Neuronal stem cell (in vitro differentiated cells): ENCODE results near the gene LOXL3.

ENCODE experiments used
- DNase-seq: peaks from one replicate; pipeline ENCODE4 v3.0.0-alpha.2; 2013; ENCODE audit warnings: low spot score
- H2AFZ ChIP-seq: one replicate; pipeline ENCODE4 v1.6.1; 2013; ENCODE audit warnings: mild to moderate bottlenecking, low read length, inconsistent platforms
- H2AK5ac ChIP-seq: 2 replicates; pipeline ENCODE4 v1.6.1; 2013; ENCODE audit warnings: low read depth, mild to moderate bottlenecking, inconsistent platforms, low read length, moderate library complexity, mixed read lengths
- H2BK120ac ChIP-seq: 2 replicates; pipeline ENCODE4 v1.6.1; 2013; ENCODE audit warnings: low read depth, mild to moderate bottlenecking, inconsistent platforms, low read length, moderate library complexity, mixed read lengths
- H2BK12ac ChIP-seq: one replicate; pipeline ENCODE4 v1.6.1; 2013; ENCODE audit warnings: low read length, inconsistent platforms
- H2BK15ac ChIP-seq: 2 replicates; pipeline ENCODE4 v1.6.1; 2013; ENCODE audit warnings: mild to moderate bottlenecking, low read length, inconsistent platforms, mixed read lengths
- H2BK5ac ChIP-seq: one replicate; pipeline ENCODE4 v1.6.1; 2013; ENCODE audit warnings: inconsistent platforms, mild to moderate bottlenecking, low read length, moderate library complexity
- H3K14ac ChIP-seq: one replicate; pipeline ENCODE4 v1.6.1; 2013; ENCODE audit warnings: low read length, inconsistent platforms
- H3K18ac ChIP-seq: 2 replicates; pipeline ENCODE4 v1.6.1; 2013; ENCODE audit warnings: low read length, inconsistent platforms
- H3K23ac ChIP-seq: 2 replicates; pipeline ENCODE4 v1.6.1; 2013; ENCODE audit warnings: low read depth, mild to moderate bottlenecking, mixed read lengths, low read length, inconsistent platforms; ENCODE audit not compliant: poor library complexity
- H3K27ac ChIP-seq: replicated peaks from 3 replicates; pipeline ENCODE4 v1.5.1; 2013; ENCODE audit warnings: low read length, inconsistent platforms
- H3K27me3 ChIP-seq, 3 experiments: 2 replicates each; pipeline ENCODE4 v1.6.1; 2013; ENCODE audit warnings: low read length in 3 of 3, mild to moderate bottlenecking in 2 of 3, inconsistent platforms in 1 of 3, low read depth in 1 of 3, mixed read lengths in 1 of 3, moderate library complexity in 1 of 3; ENCODE audit not compliant: control insufficient read depth in 3 of 3, insufficient read depth in 3 of 3
- H3K36me3 ChIP-seq, 2 donors: replicated peaks in 1 of 2; 2 replicates each; pipeline ENCODE4 v1.6.1; 2013; ENCODE audit warnings: low read length in 2 of 2; ENCODE audit not compliant: control insufficient read depth in 2 of 2, insufficient read depth in 2 of 2
- H3K4ac ChIP-seq: 2 replicates; pipeline ENCODE4 v1.6.1; 2013; ENCODE audit warnings: inconsistent platforms, mild to moderate bottlenecking, low read length, moderate library complexity
- H3K4me1 ChIP-seq, 2 donors: 1 replicate in 1 of 2; 2 replicates in 1 of 2; pipeline ENCODE4 v1.6.1; 2013; ENCODE audit warnings: low read length in 2 of 2, low read depth in 1 of 2; ENCODE audit not compliant: control insufficient read depth in 2 of 2, insufficient read depth in 1 of 2
- H3K4me2 ChIP-seq: one replicate; pipeline ENCODE4 v1.6.1; 2013; ENCODE audit warnings: mild to moderate bottlenecking, low read length, inconsistent platforms; ENCODE audit not compliant: insufficient read depth, poor library complexity, severe bottlenecking
- H3K4me3 ChIP-seq, 2 donors: 2 replicates each; pipeline ENCODE4 v1.5.1; 2013; ENCODE audit warnings: low read length in 2 of 2, mild to moderate bottlenecking in 2 of 2, inconsistent platforms in 1 of 2, moderate library complexity in 1 of 2
- H3K79me1 ChIP-seq: one replicate; pipeline ENCODE4 v1.6.1; 2013; ENCODE audit warnings: low read depth, mild to moderate bottlenecking, inconsistent platforms, low read length, moderate library complexity
- H3K9ac ChIP-seq: one replicate; pipeline ENCODE4 v1.6.1; 2013; ENCODE audit warnings: mild to moderate bottlenecking, low read depth, low read length, inconsistent platforms; ENCODE audit not compliant: poor library complexity
- H3K9me3 ChIP-seq, 2 donors: replicated peaks in 1 of 2; 2 replicates each; pipeline versions ENCODE3 to v1.6.1; 2013; ENCODE audit warnings: low read length in 2 of 2, mild to moderate bottlenecking in 2 of 2, inconsistent platforms in 1 of 2, low read depth in 1 of 2, mixed read lengths in 1 of 2, moderate library complexity in 1 of 2; ENCODE audit not compliant: control insufficient read depth in 2 of 2, insufficient read depth in 1 of 2
- H4K8ac ChIP-seq: one replicate; pipeline ENCODE4 v1.6.1; 2013; ENCODE audit warnings: low read depth, mild to moderate bottlenecking, inconsistent platforms, low read length, moderate library complexity
- H4K91ac ChIP-seq: one replicate; pipeline ENCODE4 v1.6.1; 2013; ENCODE audit warnings: low read length, low read depth, mild to moderate bottlenecking, inconsistent platforms; ENCODE audit not compliant: poor library complexity
- WGBS, 2 donors: extraction: QIAGEN DNeasy Blood & Tissue Kit; methylation state at CpG; one replicate each; pipeline ENCODE4 v1.1.7; 2013; ENCODE audit warnings: missing lambda C conversion rate in 2 of 2, mixed read lengths in 1 of 2; ENCODE audit not compliant: insufficient read length in 2 of 2, insufficient replicate concordance in 1 of 2; ENCODE audit errors: extremely low coverage in 2 of 2; 5-methylcytosine and 5-hydroxymethylcytosine counted together

Gene LOXL3

GRCh38 chr2:74552914-74553811 is 579 bp downstream of the LOXL3 start:
- Histone ChIP-seq H3K4ac (no peak overlapping the region), H2AK5ac (peak overlapping the region; percentile 30), H3K9me3 (no peaks in the 10 kb centered on the region), H3K9ac (peak overlapping the region; percentile 89), H4K8ac (no peak overlapping the region), H2BK5ac (peak overlapping the region; percentile 68), H4K91ac (no peak overlapping the region), H3K18ac (peak overlapping the region; percentile 96), H3K4me3 (peak overlapping the region; percentile 67 to 87), H2BK15ac (peak overlapping the region; percentile 82), H3K27ac (peak overlapping the region; percentile 93), H2AFZ (peak overlapping the region; percentile 99), H3K4me1 (peaks cover 9 to 23% of the 10 kb centered on the region in 2 donors), H2BK12ac (peak overlapping the region; percentile 14), H3K14ac (peak overlapping the region; percentile 60), H2BK120ac (no peak overlapping the region), H3K79me1 (peaks cover 6% of the 10 kb centered on the region), H3K27me3 (peaks cover 0 to 57% (median 4%) of the 10 kb centered on the region in 3 experiments), H3K36me3 (peaks cover 19 to 46% of the 10 kb centered on the region in 2 donors), H3K23ac (peak overlapping the region; percentile 52), H3K4me2 (peak overlapping the region; percentile 97)
- WGBS, 2 donors = no CpG with 5 or more reads among the region's 27 CpGs
- DNase-seq = peak; percentile 14

DNA sequence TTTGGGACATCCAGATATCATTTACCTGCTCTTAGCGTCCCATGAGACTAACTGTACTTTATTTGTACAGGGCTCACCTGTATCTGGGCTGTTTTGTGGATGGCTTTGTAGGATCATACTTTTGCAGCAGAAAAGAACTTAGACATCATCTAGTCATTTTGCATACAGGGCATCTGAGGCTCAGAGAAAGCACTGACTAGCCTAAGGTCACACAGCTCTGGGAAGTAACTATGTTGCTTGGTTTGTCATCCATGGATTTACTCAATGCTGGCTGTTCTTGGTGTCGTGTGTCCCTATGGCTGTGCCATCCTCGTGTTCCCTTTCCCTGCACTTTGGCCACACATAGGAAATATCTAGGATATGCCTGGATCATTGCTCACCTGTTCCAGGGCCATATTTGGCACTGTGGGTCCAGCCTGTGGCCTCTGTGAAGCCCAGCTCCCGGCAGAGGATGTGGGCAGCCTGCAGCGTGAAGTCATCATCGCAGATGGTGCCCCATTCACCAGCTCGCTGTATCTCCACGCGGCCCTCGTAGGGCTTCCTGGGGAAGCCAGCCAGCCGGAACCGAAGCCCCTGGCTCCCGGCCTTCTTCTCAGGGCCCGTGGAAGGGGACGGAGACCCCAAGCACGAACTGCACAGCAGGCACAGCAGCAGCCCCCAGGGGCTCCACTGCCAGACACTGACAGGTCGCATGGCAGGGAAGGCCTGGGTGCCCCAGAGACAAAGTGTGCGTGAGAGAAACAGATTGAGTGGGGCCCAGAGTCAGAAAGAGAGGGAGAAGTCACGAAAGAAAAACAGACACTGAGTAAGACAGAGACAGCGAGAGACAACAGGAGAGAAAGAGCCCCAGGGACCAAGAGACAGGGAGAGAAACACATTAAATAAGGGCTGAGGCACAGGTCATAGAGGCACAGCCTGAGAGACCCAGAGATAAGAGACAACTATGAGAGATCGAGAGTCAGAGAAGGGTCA is 1.5 kb downstream of the LOXL3 start:
- no peak overlapping the region for H2AFZ ChIP-seq
- H2BK12ac ChIP-seq = no peak overlapping the region
- H2BK15ac ChIP-seq = no peak overlapping the region
- no peak overlapping the region for H3K14ac ChIP-seq
- H2BK120ac ChIP-seq = no peak overlapping the region
- H3K27ac ChIP-seq = no peak overlapping the region
- H3K79me1 ChIP-seq = peaks cover 6% of the 10 kb centered on the region
- no peak overlapping the region for H3K18ac ChIP-seq
- no peak overlapping the region for H3K23ac ChIP-seq
- no peaks in the 10 kb centered on the region for H3K9me3 ChIP-seq
- DNase-seq = no peak
- peaks cover 19 to 47% of the 10 kb centered on the region in 2 donors for H3K36me3 ChIP-seq
- H4K91ac ChIP-seq = no peak overlapping the region
- H2AK5ac ChIP-seq = peak overlapping the region; percentile 9
- H3K4me3 ChIP-seq = peak overlapping the region in 1 of 2 donors; percentile 67
- no CpG with 5 or more reads among the region's 21 CpGs for WGBS, 2 donors
- H3K27me3 ChIP-seq = peaks cover 0 to 62% (median 4%) of the 10 kb centered on the region in 3 experiments
- H3K4me1 ChIP-seq = peaks cover 9 to 24% of the 10 kb centered on the region in 2 donors
- H4K8ac ChIP-seq = no peak overlapping the region
- peak overlapping the region; percentile 35 for H3K9ac ChIP-seq
- H2BK5ac ChIP-seq = no peak overlapping the region
- H3K4me2 ChIP-seq = peak overlapping the region; percentile 97
- no peak overlapping the region for H3K4ac ChIP-seq

DNA sequence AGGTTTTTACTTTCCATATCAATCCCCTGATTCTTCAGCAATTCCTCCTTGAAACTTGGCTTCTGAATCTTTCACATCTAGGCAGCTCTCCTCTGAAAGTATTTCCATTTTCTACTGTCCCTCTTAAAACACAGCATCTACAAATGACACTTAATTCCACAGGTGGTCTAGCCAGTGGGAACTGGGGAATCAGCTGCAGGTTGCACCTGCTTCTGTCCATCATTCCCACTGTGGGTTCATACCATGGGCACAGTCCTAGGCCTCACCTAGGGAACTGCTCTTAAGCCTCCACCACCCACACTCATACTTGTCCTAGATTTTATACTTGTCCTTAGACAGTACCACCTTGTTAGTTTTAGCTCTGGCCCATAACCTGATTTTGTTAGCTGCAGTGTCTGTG is 2.2 kb downstream of the LOXL3 start:
- Histone ChIP-seq H3K27ac (no peak overlapping the region), H3K4me1 (peaks cover 9 to 24% of the 10 kb centered on the region in 2 donors), H3K4me3 (no peak overlapping the region), H3K9ac (no peak overlapping the region), H3K79me1 (peaks cover 6% of the 10 kb centered on the region), H2BK5ac (no peak overlapping the region), H3K14ac (no peak overlapping the region), H2AFZ (no peak overlapping the region), H4K8ac (no peak overlapping the region), H3K18ac (no peak overlapping the region), H2BK12ac (no peak overlapping the region), H3K4ac (no peak overlapping the region), H2BK120ac (no peak overlapping the region), H4K91ac (no peak overlapping the region), H3K36me3 (peaks cover 13 to 41% of the 10 kb centered on the region in 2 donors), H2BK15ac (no peak overlapping the region), H3K23ac (no peak overlapping the region), H3K9me3 (no peaks in the 10 kb centered on the region), H2AK5ac (no peak overlapping the region), H3K4me2 (no peak overlapping the region), H3K27me3 (peaks cover 0 to 57% (median 4%) of the 10 kb centered on the region in 3 experiments)
- DNase-seq = no peak
